Lower leg skin (tissue), 4 donors: ENCODE data around the gene RAB17. TPM values are rescaled to one million over a fixed set of nuclear protein-coding genes. Genes with fewer than 3 reads are reported as not detected.

ENCODE experiments used
- DNase-seq, 2 donors: peaks; one replicate each; pipeline ENCODE4 v3.0.0-alpha.2; 2019; ENCODE audit warnings: low spot score in 2 of 2
- H3K4me3 ChIP-seq: fragments of 200-600 bp; sonication (generic); 2 replicates; pipeline ENCODE4 v1.5.1; 2017; ENCODE audit warnings: mild to moderate bottlenecking, low read depth; ENCODE audit not compliant: poor library complexity, severe bottlenecking
- POLR2A ChIP-seq, 2 donors: fragments of 450-650 bp; IDR thresholded peaks; one replicate each; pipeline ENCODE4 v1.6.1; 2016 to 2017; ENCODE audit warnings: antibody characterized with exemption in 2 of 2, mild to moderate bottlenecking in 1 of 2, moderate library complexity in 1 of 2
- whole genome bisulfite sequencing, 2 donors: methylation state at CpG; one replicate each; pipeline ENCODE4 v1.1.5; 2018; 5-methylcytosine and 5-hydroxymethylcytosine counted together
- intact Hi-C: fragments of 100-400 bp; cut with DNase I; formaldehyde crosslinking; loops from one replicate; pipeline ENCODE4 v1.15.0; 2023; ENCODE audit warnings: low total_unique reads
- total RNA-seq, 4 donors: library from RNA; depleted of rRNA; stranded (reverse); fragments of >200 nt; gene quantifications; one replicate each; pipeline ENCODE4 v1.1.0, GENCODE V29; 2016
- TF ChIP-seq, protein P1 (sequence below), 3 donors: fragments of 450-650 bp; IDR thresholded peaks; one replicate each; pipeline ENCODE4 v1.5.1; 2016; ENCODE audit warnings: antibody characterized with exemption in 3 of 3, mild to moderate bottlenecking in 3 of 3, moderate library complexity in 2 of 3

Gene RAB17
- total RNA-seq, 4 donors from 2014 or later: 1.7 to 6.3 (median 2.8) TPM

DNA sequence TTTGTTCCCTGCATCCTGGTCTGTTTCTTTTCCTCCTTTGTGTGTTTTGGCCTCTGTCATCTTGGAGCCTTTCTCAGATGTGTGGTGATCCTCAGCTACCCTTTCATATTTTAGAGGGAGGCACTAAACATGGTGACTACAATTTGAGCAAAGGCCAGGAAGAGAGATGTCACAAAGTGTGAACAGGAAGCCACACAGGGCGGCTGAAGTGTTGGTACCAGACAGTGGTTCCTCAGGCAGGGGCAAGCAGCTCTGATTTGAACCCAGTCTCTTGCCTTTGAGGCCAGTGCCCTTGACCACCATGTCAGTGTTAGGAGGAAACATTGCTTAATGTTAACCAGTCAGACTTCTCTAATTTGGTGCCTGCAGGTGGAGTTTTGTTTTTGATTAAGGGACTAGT lies 46.0 kb upstream of the RAB17 start:
- intact Hi-C loops: no loop called here
- DNase-seq: no peak
- WGBS, 2 donors: 82 to 100% methylated on average over 1 of the region's 1 CpG
- TF ChIP-seq POLR2A (IDR thresholded peaks at IDR 0.05): no peak
- TF ChIP-seq, protein P1, sequence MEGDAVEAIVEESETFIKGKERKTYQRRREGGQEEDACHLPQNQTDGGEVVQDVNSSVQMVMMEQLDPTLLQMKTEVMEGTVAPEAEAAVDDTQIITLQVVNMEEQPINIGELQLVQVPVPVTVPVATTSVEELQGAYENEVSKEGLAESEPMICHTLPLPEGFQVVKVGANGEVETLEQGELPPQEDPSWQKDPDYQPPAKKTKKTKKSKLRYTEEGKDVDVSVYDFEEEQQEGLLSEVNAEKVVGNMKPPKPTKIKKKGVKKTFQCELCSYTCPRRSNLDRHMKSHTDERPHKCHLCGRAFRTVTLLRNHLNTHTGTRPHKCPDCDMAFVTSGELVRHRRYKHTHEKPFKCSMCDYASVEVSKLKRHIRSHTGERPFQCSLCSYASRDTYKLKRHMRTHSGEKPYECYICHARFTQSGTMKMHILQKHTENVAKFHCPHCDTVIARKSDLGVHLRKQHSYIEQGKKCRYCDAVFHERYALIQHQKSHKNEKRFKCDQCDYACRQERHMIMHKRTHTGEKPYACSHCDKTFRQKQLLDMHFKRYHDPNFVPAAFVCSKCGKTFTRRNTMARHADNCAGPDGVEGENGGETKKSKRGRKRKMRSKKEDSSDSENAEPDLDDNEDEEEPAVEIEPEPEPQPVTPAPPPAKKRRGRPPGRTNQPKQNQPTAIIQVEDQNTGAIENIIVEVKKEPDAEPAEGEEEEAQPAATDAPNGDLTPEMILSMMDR (IDR thresholded peaks at IDR 0.05): no peak
- no peak overlapping the region for H3K4me3 ChIP-seq

DNA sequence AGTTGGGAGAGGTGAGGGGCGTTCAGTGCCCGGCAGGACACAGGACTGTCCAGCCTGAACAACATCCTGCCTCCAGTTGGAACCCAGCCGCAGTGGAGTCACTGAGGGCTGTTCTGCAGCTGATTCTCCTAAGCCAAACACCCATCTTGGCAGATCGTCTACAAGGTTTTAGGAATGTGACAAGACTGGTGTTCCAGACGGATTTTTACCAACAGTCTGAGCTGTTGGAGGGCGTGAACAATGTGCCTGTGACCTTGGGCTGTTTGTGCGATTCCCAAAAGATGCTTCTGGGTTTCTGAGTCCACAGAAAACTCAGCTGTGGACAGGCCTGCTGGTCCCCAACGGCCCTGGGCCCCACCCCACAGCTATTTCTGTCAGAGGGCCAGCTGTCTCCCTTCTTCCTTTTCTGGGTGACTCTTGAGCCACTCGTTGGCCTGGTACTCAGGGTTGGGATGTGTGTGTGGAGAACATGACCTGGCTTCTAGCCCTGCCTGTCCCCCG lies 42.6 kb upstream of the RAB17 start:
- WGBS, 2 donors: 66% methylated on average over 10 of the region's 10 CpGs
- H3K4me3 ChIP-seq: no peak overlapping the region
- peak in 1 of 2 donors; percentile 70 for DNase-seq
- intact Hi-C loops: no loop called here
- TF ChIP-seq, protein P1 (IDR thresholded peaks at IDR 0.05): no peak

DNA sequence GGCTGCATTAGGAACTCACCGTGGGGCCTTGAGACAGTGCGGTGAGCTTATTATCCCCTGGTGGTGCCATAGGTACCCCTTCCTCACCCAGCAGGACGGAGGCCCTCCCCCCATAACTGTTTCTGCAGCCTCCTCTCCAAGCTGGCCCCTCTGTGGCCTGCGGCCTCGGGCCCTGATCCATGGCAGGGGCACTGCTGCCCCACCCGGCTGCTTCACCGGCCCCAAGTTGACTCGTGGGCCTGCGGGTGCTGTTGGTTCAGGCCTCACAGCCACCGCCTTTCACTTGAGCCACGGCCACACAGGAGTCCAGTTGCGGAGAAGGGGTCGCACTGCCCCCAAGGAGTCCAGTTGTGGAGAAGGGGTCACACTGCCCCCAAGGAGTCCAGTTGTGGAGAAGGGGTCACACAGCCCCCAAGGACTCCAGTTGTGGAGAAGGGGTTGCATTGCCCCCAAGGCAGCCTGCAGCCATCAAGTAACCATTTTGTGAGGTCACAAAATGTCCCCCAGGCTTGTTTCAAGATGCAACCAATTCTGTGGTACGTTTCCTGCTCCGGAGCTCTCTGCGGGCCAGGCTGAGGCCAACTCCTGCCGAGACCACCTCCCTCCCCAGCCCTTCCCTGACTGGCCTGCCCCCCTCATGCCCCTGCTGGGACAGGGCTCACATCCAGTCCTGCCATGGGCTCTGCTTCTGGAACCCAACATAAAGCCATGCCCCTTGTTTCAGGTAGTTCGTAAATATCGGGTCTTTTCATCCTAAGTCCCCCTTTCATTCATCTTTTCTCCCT lies 41.5 kb upstream of the RAB17 start:
- WGBS, 2 donors: 90 to 91% methylated on average over 19 of the region's 19 CpGs
- no peak for TF ChIP-seq POLR2A (IDR thresholded peaks at IDR 0.05)
- TF ChIP-seq, protein P1 (IDR thresholded peaks at IDR 0.05): no peak
- intact Hi-C loops: no loop called here
- no peak for DNase-seq
- H3K4me3 ChIP-seq: no peak overlapping the region

DNA sequence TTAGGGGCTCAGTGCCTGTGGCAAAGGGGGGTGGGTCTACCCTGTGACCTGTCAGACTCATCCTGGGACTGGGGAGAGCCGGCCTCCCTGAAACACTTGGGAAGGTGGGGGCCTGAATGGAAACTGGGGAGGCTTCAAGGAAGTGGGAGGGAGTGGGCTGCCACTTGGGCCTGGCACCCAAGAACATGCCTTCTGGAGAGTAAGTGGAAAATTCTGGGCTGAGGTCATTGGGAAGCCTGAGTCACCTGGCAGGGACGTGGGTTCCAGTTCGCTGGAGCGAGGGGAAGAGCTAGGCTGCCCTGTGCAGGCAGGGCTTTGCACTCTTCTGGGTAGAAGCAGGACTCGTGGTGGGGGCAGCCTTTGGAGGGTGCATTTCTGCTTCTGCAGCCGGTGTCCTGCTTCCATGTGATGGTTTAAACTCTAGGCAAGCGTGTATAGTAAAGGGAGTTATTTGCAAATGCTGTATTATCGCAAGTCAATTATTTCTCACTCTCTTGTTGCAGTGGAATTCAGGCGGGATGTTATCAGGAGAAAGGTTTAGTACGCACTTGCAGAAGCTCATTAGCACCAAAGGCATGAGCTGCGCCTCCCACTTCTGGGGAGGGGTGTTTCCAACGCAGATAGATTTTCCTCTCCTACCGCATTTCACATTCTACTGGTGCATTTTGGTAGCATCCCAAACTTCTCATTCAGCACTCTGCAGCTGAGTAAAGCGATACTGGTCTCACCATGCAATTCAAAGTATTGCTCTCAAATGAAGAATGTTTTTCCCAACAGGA lies 40.7 kb upstream of the RAB17 start:
- intact Hi-C loops: no loop called here
- TF ChIP-seq, protein P1 (IDR thresholded peaks at IDR 0.05): no peak
- no peak for TF ChIP-seq POLR2A (IDR thresholded peaks at IDR 0.05)
- WGBS, 2 donors: 78 to 82% methylated on average over 14 of the region's 14 CpGs
- no peak overlapping the region for H3K4me3 ChIP-seq
- no peak for DNase-seq

DNA sequence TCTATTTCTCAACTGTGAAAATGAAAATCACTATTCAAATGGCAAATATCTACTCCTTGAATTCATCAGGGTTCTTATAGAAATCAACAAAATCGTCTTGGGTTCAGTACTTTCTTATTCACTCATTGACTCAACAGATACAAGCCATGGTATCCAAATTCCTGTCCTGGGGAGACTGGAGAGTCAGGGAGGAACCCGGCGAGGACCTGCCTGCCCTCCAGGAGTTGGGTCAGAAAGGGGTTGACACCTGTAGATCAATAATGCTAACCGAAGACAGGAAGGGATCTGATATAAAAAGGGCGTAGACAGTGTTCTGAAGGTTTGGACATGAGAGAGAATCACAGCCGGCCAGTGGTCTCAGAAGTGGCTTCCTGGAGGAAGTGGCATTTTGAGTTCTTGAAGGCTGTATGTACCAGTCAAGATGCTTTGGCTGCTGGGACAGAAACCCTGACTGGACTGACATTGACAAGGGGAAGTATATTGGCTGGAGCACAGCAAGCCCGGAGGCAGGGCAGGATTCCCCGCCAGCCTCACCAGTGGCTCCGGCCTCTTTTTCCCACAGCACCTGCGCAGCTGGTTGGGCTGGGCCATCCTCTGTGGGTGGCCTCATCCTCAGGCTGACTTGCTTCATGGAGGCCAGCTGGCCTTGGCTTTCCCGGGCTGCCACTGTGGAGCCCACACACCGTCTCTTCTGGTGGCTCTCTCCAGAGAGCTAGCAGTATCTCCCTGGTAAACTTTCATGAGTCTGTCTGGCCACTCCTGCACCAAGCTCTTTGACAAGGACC lies 39.9 kb upstream of the RAB17 start:
- no peak overlapping the region for H3K4me3 ChIP-seq
- no peak for TF ChIP-seq POLR2A (IDR thresholded peaks at IDR 0.05)
- TF ChIP-seq, protein P1 (IDR thresholded peaks at IDR 0.05): no peak
- intact Hi-C loops: no loop called here
- no peak for DNase-seq
- 72 to 76% methylated on average over 12 of the region's 12 CpGs for WGBS, 2 donors
